ENCODE results near the gene ANKLE2.

ANKLE2 gene

GRCh38 chr12:132743831-132744230, 17.8 kb downstream of the ANKLE2 start:
- no peak for DNase-seq

GRCh38 chr12:132741620-132742019, 20.0 kb downstream of the ANKLE2 start:
- DNase-seq: no peak

DNA sequence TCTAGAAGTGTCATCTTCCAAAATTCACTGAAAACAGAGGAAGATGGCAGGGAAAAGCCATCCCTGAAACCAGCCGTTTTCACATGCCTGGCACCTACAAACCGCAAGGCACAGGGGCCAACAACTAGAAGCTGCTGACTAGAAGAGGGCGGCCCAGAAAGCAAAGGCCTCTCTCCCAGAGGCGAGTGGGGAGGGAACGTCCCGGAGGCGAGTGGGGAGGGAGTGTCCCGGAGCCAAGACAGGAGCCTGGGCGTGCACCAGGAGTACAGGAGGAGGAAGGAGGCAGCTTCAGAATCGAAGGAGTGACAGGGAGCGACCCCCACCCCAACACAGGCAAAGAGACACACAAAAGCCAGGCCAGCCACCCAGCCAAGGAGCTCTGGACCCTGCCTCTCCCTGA, 21.0 kb downstream of the ANKLE2 start:
- DNase-seq: no peak

DNA sequence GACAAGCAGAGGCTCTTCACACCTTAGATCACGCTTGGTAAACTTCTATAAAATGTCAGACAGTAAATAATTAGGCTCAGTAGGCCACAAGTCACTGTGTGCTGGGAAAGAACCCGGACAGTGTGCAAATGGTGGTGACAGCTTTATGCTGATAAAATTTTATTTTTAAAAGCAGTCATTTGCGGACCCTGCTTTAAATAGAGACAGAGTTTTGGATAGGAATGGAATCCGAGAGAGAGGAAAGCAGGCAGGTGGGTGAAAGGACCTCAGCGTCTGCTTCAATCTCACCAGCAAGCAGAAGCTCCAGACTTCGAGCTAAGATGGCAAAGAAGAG, 21.4 kb downstream of the ANKLE2 start:
- no peak for DNase-seq

GRCh38 chr12:132739600-132740312, 21.9 kb downstream of the ANKLE2 start:
- DNase-seq: no peak

GRCh38 chr12:132736913-132737312, 24.7 kb downstream of the ANKLE2 start:
- DNase-seq: no peak

GRCh38 chr12:132736378-132736777, 25.3 kb downstream of the ANKLE2 start:
- no peak for DNase-seq

GRCh38 chr12:132735496-132735895, 26.1 kb downstream of the ANKLE2 start:
- DNase-seq: no peak

GRCh38 chr12:132734206-132734605, 27.4 kb downstream of the ANKLE2 start:
- DNase-seq: no peak

DNA sequence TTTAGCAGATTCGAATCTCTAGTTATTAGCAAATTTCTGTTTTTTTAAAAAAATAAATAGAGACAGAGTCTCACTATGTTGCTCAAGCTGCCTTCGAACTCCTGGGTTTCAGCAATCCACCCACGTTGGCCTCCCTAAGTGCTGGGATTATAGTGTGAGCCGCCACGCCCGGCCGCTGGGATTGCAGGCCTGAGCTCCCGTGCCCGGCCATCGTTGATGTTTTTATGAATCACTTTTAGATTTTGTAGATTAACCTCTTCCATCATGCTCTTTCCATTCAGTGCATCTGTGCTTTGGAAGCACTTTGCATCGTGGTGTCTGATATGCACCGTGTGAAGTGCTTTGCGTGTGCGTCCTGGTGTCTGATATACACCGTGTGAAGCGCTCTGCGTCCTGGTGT, 30.1 kb downstream of the ANKLE2 start:
- DNase-seq: no peak

DNA sequence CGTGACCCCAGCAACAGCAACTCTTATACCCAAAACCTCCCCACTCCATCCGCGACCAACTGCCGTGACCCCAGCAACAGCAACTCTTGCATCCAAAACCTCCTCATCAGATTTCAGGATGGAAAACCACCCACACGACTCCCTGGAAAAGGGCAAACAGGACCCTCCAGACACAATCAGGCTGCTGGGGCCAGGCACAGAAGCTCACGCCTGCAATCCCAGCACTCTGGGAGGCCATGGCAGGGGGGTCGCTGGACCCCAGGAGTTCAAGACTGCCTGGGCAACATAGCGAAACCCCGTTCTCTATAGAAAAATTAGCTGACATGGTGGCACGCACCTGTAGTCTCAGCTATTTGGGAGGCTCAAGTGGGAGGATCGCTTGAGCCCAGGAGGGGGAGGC, 31.3 kb downstream of the ANKLE2 start:
- DNase-seq: no peak

DNA sequence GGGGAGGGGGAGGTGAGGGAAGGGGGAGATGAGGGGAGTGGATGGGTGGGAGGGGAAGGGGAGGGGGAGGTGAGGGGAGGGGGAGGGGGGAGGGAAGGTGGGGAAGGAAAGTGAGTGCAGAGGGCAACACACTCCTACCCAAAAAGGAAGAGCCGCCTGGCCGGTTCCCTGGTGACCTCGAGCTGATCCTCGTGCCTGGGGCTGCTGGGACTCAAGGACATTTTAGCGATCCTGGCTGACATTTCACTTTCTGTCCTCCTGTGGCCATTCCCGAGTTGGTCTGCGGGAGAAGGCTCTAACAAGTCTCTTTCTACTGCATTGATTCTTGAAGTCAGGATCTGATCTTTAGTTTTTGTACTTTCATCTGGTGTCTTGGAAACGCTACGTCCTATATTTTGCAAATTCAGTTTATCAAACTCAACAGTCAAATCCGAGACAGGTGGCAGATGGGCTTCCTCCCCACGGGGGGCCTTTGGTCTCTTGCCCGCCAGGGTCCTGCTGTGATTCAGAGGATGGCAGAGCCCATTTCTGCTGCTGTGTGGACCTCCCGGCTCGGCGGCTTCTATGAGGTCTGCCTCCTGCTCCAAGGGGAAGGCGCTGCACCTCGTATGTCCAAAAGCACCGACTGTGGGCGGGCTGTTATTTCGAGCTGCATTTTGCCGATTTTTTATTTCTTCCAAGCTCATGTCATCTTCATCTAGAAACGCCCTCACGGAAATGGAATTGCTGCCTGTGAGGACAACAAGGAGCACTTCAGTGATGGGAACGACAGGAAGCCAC, 31.9 kb downstream of the ANKLE2 start:
- no peak for DNase-seq

DNA sequence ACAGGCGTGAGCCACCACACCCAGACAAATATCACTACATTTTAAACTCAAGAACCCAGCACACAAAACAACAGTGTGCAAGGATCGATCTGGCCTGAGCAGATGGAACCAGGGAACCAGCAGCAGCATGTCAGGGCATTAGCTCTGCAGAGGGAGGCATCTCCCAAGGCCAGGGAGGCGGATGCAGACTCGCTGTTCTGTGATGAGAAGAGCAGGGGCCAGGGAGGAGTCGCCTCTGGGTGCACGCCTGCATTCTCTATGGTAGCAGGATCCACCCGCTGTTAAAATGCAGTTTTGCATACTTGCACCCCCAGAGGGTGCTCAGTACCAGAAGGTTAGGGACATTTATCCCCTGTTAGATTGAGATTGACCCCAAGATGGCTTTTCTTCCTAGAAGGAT, 33.1 kb downstream of the ANKLE2 start:
- no peak for DNase-seq

DNA sequence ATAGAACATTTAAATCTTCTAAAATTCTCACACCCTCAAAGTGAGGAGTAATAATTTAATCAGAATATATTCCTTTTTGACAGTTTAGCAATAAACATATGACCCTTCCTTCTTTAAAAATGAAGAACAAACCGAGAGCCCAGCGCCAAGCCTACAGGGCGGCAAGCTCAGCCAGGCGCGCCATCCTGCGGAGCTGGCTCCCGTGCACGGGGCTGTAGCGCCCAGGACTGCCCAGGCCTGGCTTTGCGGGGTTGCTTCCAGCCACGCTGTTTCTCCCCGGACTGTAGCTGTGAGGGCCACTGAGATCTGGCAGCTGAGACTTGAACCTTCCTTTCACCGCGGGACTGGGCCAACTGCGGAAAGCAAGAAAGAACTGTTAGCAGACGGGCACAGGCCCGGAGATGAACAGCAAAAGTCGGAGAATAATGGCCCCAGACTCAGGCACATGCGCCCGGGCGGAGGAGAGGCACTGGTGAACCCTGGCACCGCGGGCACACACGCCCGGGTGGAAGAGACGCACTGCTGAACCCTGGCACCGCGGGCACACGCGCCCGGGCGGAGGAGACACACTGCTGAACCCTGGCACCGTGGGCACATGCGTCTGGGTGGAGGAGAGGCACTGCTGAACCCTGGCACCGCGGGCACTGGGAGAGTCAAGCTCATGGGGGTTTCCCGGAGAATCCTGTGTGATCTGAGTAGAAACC, 34.4 kb downstream of the ANKLE2 start:
- no peak for DNase-seq

DNA sequence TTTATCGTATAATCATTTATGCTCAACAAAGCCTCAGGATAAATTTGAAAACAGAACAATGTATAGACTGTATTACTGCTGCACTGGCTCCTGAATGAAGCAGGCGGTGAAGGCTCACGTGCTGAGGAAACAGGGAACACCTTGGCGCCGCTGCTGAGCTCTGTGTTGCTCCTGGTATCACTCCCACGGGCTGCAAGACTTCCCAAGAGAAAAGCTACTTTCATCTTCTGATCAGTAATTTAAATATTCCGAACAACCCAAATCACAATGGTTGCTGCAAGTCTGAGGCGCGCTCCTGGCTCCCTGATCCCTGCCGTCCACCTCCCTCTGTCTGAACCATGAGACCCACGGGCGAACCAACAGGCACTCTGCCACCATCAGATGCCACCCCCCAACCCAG, 35.2 kb downstream of the ANKLE2 start:
- no peak for DNase-seq

DNA sequence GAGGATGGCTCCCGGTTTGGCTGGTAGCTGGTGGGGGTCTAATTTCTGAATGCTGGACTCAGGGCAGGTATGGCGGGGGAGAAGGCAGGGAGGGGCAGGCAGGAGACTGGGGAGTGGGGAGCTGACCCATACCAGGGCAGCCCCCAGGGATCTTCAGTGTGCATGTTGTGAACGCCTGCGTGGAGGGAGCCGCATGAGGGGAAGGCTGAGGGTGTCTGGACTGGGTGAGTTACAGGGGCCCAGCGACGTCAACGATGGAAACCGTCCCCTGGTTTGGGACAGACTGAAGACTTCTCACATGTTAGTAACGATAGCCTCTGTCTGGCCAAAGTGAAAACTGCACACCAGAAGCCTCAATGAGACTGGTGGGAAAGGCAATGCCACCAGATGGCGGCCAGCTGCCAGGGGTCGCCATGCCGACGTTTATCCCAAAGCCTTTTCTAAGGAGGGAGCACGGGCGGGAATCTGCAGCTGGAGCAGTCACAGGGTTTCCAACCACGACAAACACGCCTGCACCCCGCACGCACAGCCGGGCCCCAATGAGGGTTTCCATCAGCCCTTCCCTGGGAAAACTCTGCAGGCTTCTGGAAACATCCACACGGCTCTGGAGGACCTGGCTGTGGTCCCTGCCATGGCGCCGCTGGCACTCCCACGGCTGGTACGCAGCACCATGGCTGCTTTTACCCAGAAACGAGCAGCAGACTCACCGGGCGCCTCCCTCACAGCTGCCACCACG, 37.0 kb downstream of the ANKLE2 start:
- DNase-seq: no peak

DNA sequence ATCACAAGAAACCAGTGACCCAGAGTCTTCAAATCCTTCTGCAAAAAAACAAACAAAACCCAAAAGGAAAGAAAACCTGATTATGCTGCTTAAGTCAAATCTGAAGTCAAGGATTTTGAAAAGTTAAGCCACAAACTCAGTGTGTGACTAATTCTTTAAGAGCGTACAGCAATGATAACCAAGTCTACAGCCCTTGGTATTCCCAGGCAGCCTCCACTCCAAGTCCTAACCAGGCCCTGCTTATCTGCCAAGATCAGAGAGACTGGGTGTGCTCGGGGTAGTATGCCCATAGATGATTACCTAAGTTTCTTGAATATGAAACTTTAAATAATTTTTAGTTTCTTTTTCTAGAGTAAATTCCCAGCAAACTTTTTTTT, 37.9 kb downstream of the ANKLE2 start:
- DNase-seq: no peak

GRCh38 chr12:132723015-132723763, 38.4 kb downstream of the ANKLE2 start:
- no peak for DNase-seq

DNA sequence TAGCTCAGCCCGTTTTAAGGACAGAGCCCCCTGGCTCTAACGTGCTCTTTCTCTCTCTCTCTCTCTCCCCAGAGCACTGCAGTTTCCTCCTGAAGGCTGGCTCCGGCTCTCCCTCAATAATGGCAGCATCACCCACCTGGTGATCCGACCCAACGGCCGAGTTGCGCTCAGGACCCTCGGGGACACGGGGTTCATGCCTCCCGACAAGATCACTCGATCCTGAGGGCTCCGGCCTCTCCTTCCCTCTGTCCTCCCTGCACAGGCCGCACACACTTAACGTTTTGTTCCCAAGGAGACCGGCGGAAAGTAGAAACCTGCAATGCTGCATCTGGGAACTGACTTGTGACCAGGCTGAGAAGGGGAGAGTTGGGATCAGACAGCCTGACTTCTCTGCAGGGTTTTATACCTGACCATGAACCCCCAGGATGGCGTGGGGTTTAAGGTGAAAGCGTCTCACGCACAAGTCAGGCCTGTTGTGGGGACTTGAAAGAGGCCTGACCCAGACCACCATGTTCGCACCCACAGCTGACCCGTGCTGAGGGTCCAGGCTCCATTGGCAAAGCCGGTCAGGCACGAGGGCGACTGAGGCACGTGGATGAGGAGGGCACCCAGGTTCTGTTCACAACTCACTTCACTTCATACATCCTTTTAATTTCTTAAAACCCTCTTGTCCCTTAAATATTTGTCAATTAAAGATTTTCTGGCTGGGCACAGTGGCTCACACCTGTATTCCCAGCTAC, 40.9 kb downstream of the ANKLE2 start:
- DNase-seq: no peak

- DNase-seq: no peak
These were observed 41.7 kb downstream of the ANKLE2 start for GRCh38 chr12:132719954-132720324.

DNA sequence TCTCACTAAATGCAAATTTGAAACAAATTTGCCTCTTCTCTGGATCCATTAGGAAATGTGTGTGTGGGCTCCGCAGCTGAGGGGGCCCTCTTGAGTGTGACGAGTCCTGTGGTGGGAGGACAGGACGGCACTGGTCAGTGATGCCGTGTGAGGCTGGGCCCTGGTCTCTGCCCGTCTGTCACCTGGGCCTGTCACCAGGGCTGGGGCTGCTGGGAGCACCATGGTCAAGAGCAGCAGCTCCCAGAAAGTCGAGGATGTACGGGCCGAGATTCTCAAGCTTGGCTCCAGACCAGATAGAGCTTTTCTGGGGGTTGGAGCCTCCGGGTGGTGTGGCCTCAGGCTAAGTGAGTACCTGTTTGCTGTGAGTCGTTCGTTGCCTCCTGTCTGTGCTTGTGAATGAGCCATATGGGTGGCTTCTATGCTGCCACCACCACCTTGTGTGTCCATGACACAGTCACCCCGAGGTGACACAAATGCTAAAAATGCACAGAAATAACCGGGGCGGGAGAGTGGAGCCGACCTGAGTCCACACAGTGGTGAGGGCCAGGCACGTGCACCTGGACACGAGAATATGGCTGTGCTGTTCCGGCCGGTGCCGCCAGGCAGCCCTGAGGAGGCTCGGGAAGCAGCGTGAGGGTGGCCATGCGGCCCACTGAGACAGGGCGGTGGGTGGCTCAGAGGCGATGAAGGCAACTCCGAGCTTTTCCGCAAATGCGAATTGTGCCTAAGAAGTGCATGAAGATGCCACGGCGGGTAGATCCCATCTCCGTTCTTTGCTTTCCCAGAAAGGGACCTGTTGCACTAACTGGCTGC, 42.3 kb downstream of the ANKLE2 start:
- DNase-seq: no peak

Measured in GF-D8 (cell line).